Bronchial epithelial cell (primary cell): ENCODE measurements around the gene CENPS. TPM values are rescaled to one million over a fixed set of nuclear protein-coding genes. Genes with fewer than 3 reads are reported as not detected.
A peak's percentile ranks its signal among the peaks of the same experiment; 100 is the strongest.

Source experiments
- DNase-seq: peaks from one replicate; pipeline ENCODE4 v3.0.0-alpha.2; 2010; ENCODE audit warnings: low read depth
- FAIRE-seq: peaks from 2 replicates; lab custom pipeline; 2011; peaks lifted over from hg19 to GRCh38; lab: Jason Lieb, UNC
- H3K27me3 ChIP-seq: 2 replicates; pipeline ENCODE4 v1.5.1; 2011; ENCODE audit warnings: low read length; ENCODE audit not compliant: control insufficient read depth, insufficient read depth
- H3K36me3 ChIP-seq: 2 replicates; pipeline ENCODE4 v1.5.1; 2011; ENCODE audit warnings: low read length; ENCODE audit not compliant: control insufficient read depth, insufficient read depth
- H3K4me3 ChIP-seq: 2 replicates; pipeline ENCODE4 v1.5.1; 2011; ENCODE audit warnings: mild to moderate bottlenecking, low read depth, low read length, control low read depth
- CTCF ChIP-seq: IDR thresholded peaks from 2 replicates; pipeline ENCODE4 v1.5.1; 2011; ENCODE audit warnings: mild to moderate bottlenecking, moderate library complexity, low read length, control low read depth, inconsistent platforms; ENCODE audit not compliant: insufficient read depth, severe bottlenecking
- total RNA-seq: library from RNA; depleted of rRNA; stranded (reverse); fragments of >200 nt; gene quantifications from 2 replicates; pipeline ENCODE4 v1.2.1, GENCODE V29; 2014

Gene CENPS
- total RNA-seq, 1 donor from 2014 or later: 8.4 TPM

- DNase-seq (no peak), FAIRE-seq (no peak)
- no peak overlapping the region for H3K4me3 ChIP-seq
- TF ChIP-seq CTCF: no peak
- H3K27me3 ChIP-seq: no peaks in the 10 kb centered on the region
- peaks cover 6% of the 10 kb centered on the region for H3K36me3 ChIP-seq
These were observed 27.6 kb downstream of the CENPS start for GRCh38 chr1:10457875-10458274.

GRCh38 chr1:10459184-10459583, 29.0 kb downstream of the CENPS start:
- Histone ChIP-seq H3K4me3 (no peak overlapping the region), H3K36me3 (peaks cover 6% of the 10 kb centered on the region), H3K27me3 (no peaks in the 10 kb centered on the region)
- peak; percentile 90 for DNase-seq
- peak; percentile 68 for FAIRE-seq
- TF ChIP-seq CTCF: no peak

DNA sequence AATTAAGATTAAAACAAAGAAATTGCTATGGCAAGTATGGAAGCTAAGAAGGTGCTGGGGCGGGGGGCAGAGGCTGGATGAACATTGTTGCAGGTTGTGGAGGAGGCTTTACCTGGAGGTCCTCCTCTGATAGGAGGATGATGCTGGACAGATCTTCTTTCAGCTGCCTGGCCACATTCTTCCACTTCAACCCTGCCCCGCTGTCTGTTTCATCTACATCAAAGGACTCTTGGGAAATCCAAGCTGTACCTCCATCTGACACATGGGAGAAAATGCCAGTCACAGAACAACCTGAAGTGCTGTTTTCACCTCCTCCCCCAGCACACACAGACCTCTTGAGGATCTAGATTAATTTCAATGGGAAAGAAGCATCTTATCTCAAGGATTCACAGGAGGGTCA, 36.8 kb downstream of the CENPS start:
- Histone ChIP-seq H3K36me3 (peaks cover 18% of the 10 kb centered on the region), H3K4me3 (no peak overlapping the region), H3K27me3 (no peaks in the 10 kb centered on the region)
- TF ChIP-seq CTCF: no peak
- FAIRE-seq (no peak), DNase-seq (no peak)

- no peaks in the 10 kb centered on the region for H3K27me3 ChIP-seq
- no peak for TF ChIP-seq CTCF
- no peak overlapping the region for H3K4me3 ChIP-seq
- H3K36me3 ChIP-seq: peaks cover 14% of the 10 kb centered on the region
- DNase-seq: no peak
- no peak for FAIRE-seq
These were observed 39.8 kb downstream of the CENPS start for GRCh38 chr1:10470043-10470442.

DNA sequence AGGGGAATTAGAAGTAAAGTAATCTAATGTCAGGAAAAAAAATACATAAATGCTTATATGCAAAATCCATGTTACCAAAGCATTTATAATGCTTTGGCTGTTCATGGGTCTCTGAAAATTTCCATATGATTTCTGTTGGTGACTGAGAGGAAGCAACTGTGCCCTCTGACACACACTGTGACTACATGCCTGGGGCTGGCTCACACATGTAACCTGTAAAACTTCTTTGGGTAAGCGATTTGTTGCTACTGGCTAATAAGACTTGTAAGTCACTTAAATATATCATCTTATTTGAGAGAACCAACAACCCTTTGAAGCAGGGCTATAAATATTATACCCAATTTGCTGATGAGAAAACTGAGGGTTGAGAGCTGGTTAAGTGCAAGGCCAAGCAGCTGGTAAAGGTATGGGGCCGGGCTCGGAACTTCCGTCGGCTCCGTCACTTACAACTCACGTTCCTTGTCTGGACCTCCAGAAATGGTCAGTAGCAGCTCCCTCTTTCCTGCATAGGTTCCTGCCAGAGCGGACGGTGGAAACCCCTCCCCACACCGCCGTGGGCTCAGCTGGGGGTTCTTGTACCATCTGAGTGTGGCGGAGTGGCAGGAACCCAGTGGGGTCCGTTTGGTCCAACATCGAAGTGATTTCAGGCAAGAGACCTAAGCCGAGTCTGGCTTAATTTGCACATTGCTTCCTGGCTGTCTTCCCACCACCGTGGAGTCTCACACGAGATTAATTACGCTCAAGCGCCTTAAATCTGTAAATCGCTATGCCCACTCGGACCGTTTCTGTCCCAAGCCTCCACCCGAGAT, 41.4 kb downstream of the CENPS start:
- no peak for TF ChIP-seq CTCF
- Histone ChIP-seq H3K27me3 (no peaks in the 10 kb centered on the region), H3K36me3 (peaks cover 7% of the 10 kb centered on the region), H3K4me3 (peak overlapping the region; percentile 83)
- DNase-seq (peak; percentile 37), FAIRE-seq (no peak)
